ENCODE measurements around the gene YPEL1. TPM values are rescaled to one million over a fixed set of nuclear protein-coding genes. Genes with fewer than 3 reads are reported as not detected.

YPEL1 gene
- total and polyA plus RNA-seq, 4 experiments from 2014 or later: 4.9 to 9.8 (median 6.6) TPM

DNA sequence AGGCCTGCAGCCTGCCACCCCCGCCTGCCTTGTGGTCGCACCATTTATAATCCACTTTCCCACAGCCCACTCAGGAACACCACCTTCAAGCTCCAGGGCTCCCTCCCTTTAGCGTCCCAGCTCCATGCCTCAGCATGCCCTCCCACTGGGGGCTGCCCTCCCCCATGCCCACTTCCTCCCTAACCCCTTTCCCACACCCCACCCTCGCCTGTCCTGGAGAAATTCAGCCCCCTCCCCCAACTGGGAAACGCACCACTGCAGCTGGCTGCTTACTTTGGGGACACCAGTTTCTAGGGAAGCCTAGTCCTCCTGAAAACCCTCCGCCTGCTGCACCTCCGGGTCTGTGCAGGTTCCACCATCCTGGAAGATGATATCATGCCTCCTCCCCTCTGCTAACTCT is 3.4 kb upstream of the YPEL1 start:
- no peaks in the 10 kb centered on the region for H3K27me3 ChIP-seq (ENCODE audit: insufficient read depth, low read length)
- peaks cover 12% of the 10 kb centered on the region for H3K4me1 ChIP-seq (ENCODE audit: insufficient read depth, low read length)
- DNase-seq: no peak
- POLR2A ChIA-PET (ENCODE audit: partially characterized antibody): no interaction called here
- Mint-ChIP-seq H3K4me1 (peaks cover 12 to 18% (median 15%) of the 10 kb centered on the region in 4 donors), H3K36me3 (peaks cover under 1 to 3% of the 10 kb centered on the region in 2 donors), H3K27ac (peak overlapping the region in 2 of 7 donors; percentile 25 to 30), H3K4me3 (peak overlapping the region in 1 of 8 donors; percentile 48), H3K9me3 (no peaks in the 10 kb centered on the region), H3K27me3 (no peaks in the 10 kb centered on the region)
- H3K4me3 ChIP-seq (ENCODE audit: low read length in 2 of 2): no peak overlapping the region
- CTCF ChIA-PET (ENCODE audit: partially characterized antibody): no interaction called here
- no peak overlapping the region for H3K27ac ChIP-seq (ENCODE audit: low read depth, low read length)
- no peaks in the 10 kb centered on the region for H3K9me3 ChIP-seq (ENCODE audit: control insufficient read depth in 1 of 2, low read length in 2 of 2)
- intact Hi-C loops (cut with micrococcal nuclease): no loop called here
- H3K36me3 ChIP-seq (ENCODE audit: insufficient read depth, low read length): no peaks in the 10 kb centered on the region

GRCh38 chr22:21738081-21738480 is 2.5 kb upstream of the YPEL1 start:
- H3K4me3 Mint-ChIP-seq: peak overlapping the region in 1 of 8 donors; percentile 5
- POLR2A ChIA-PET (ENCODE audit: partially characterized antibody): no interaction called here
- peaks cover 0 to 3% of the 10 kb centered on the region in 2 donors for H3K36me3 Mint-ChIP-seq
- H3K9me3 Mint-ChIP-seq: no peaks in the 10 kb centered on the region
- H3K27ac Mint-ChIP-seq: peak overlapping the region in 2 of 7 donors; percentile 70 to 72
- no peaks in the 10 kb centered on the region for H3K27me3 ChIP-seq (ENCODE audit: insufficient read depth, low read length)
- no peak overlapping the region for H3K27ac ChIP-seq (ENCODE audit: low read depth, low read length)
- H3K27me3 Mint-ChIP-seq: no peaks in the 10 kb centered on the region
- intact Hi-C loops (cut with micrococcal nuclease): no loop called here
- peaks cover 13% of the 10 kb centered on the region for H3K4me1 ChIP-seq (ENCODE audit: insufficient read depth, low read length)
- no peaks in the 10 kb centered on the region for H3K36me3 ChIP-seq (ENCODE audit: insufficient read depth, low read length)
- DNase-seq: no peak
- H3K4me1 Mint-ChIP-seq: peaks cover 15 to 19% (median 17%) of the 10 kb centered on the region in 4 donors
- CTCF ChIA-PET (ENCODE audit: partially characterized antibody): no interaction called here
- H3K4me3 ChIP-seq (ENCODE audit: low read length in 2 of 2): no peak overlapping the region
- H3K9me3 ChIP-seq (ENCODE audit: control insufficient read depth in 1 of 2, low read length in 2 of 2): no peaks in the 10 kb centered on the region

- H3K27me3 Mint-ChIP-seq: no peaks in the 10 kb centered on the region
- Histone ChIP-seq H3K9me3 (ENCODE audit: control insufficient read depth in 1 of 2, low read length in 2 of 2) (no peaks in the 10 kb centered on the region), H3K4me3 (ENCODE audit: low read length in 2 of 2) (no peak overlapping the region), H3K4me1 (ENCODE audit: insufficient read depth, low read length) (peaks cover 13% of the 10 kb centered on the region), H3K27me3 (ENCODE audit: insufficient read depth, low read length) (no peaks in the 10 kb centered on the region), H3K36me3 (ENCODE audit: insufficient read depth, low read length) (no peaks in the 10 kb centered on the region), H3K27ac (ENCODE audit: low read depth, low read length) (no peak overlapping the region)
- H3K4me3 Mint-ChIP-seq: peak overlapping the region in 5 of 8 donors; percentile 12 to 75 (median 38)
- H3K27ac Mint-ChIP-seq: peak overlapping the region in 1 of 7 donors; percentile 70
- peaks cover 15 to 19% (median 17%) of the 10 kb centered on the region in 4 donors for H3K4me1 Mint-ChIP-seq
- no peaks in the 10 kb centered on the region for H3K9me3 Mint-ChIP-seq
- intact Hi-C loops (cut with micrococcal nuclease): no loop called here
- DNase-seq: no peak
- ChIA-PET CTCF (ENCODE audit: partially characterized antibody) (no interaction called here), POLR2A (ENCODE audit: partially characterized antibody) (no interaction called here)
- H3K36me3 Mint-ChIP-seq: peaks cover 0 to 3% of the 10 kb centered on the region in 2 donors
These were observed 1.4 kb upstream of the YPEL1 start for GRCh38 chr22:21736948-21737347.

GRCh38 chr22:21736084-21736642 is 569 bp upstream of the YPEL1 start:
- H3K27ac ChIP-seq (ENCODE audit: low read depth, low read length): no peak overlapping the region
- H3K4me3 ChIP-seq (ENCODE audit: low read length in 2 of 2): peak overlapping the region in 1 of 2 donors; percentile 47

DNA sequence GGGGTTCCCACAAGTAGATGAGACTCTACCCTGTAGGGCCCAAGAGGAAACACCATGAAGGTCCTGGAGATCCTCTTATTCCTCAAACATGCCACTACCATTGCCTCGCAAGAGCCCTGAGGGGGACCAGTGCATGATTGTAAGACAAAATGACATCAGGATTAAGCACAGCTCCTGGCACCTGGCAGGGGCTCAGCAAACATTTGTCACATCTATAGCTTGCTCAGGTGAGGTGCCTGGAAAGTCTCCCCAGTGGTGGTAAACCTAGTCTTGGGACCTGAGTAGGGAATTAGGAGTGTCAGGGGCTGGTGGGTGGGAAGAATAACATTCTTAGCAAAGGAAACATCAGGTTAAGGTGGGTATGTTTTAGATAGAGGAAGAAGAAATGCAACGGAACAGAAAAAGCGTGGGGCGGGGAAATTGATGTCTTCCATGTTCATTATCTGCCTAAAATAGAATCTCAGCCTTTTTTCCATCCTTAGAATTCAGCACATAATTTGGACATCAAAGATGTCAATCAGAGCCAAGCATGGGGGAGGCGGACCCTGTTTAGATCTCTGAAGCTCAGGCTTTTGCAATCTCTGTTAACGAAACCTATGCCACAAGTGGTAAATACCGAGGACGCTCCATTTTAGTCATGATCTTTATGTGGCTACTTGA is 924 bp downstream of the YPEL1 start:
- Mint-ChIP-seq H3K36me3 (peaks cover 0 to 4% of the 10 kb centered on the region in 2 donors), H3K4me3 (peak overlapping the region; percentile 89 to 95 (median 94)), H3K9me3 (no peaks in the 10 kb centered on the region), H3K27me3 (no peaks in the 10 kb centered on the region), H3K27ac (peak overlapping the region; percentile 87 to 96 (median 93)), H3K4me1 (peaks cover 14 to 19% (median 15%) of the 10 kb centered on the region in 4 donors)
- peak in 2 of 5 donors; percentile 8 to 23 for DNase-seq
- Histone ChIP-seq H3K4me1 (ENCODE audit: insufficient read depth, low read length) (peaks cover 13% of the 10 kb centered on the region), H3K27ac (ENCODE audit: low read depth, low read length) (peak overlapping the region; percentile 63), H3K4me3 (ENCODE audit: low read length in 2 of 2) (peak overlapping the region; percentile 7 to 56), H3K27me3 (ENCODE audit: insufficient read depth, low read length) (no peaks in the 10 kb centered on the region), H3K9me3 (ENCODE audit: control insufficient read depth in 1 of 2, low read length in 2 of 2) (no peaks in the 10 kb centered on the region), H3K36me3 (ENCODE audit: insufficient read depth, low read length) (no peaks in the 10 kb centered on the region)
- POLR2A ChIA-PET (ENCODE audit: partially characterized antibody): interaction anchor here (1.0 to 2.3 kb wide), 10 partner anchors 9 to 132 kb away, joined by 3 to 33 read pairs (median 3); partner anchors contain the start of gene MAPK1
- intact Hi-C loops (cut with micrococcal nuclease): loop anchor here (1.0 kb wide), 1 partner anchor 133 kb away; the partner anchor contains the start of gene MAPK1
- CTCF ChIA-PET (ENCODE audit: partially characterized antibody): interaction anchor here (1.3 kb wide), 1 partner anchor 238 kb away, joined by 3 read pairs; no protein-coding TSS in a partner anchor

More at GRCh38 chr22:21736084-21736642, 569 bp upstream of the YPEL1 start:
- Histone ChIP-seq H3K4me1 (ENCODE audit: insufficient read depth, low read length) (peaks cover 13% of the 10 kb centered on the region), H3K9me3 (ENCODE audit: control insufficient read depth in 1 of 2, low read length in 2 of 2) (no peaks in the 10 kb centered on the region), H3K36me3 (ENCODE audit: insufficient read depth, low read length) (no peaks in the 10 kb centered on the region), H3K27me3 (ENCODE audit: insufficient read depth, low read length) (no peaks in the 10 kb centered on the region)
- no peaks in the 10 kb centered on the region for H3K9me3 Mint-ChIP-seq
- POLR2A ChIA-PET (ENCODE audit: partially characterized antibody): interaction anchor here (0.6 to 2.3 kb wide), 17 partner anchors 8 to 217 kb away, joined by 3 to 33 read pairs (median 4); partner anchors contain the start of genes MAPK1, PPIL2, PPM1F and SDF2L1
- H3K36me3 Mint-ChIP-seq: peaks cover 0 to 3% of the 10 kb centered on the region in 2 donors
- no peak for DNase-seq
- no peaks in the 10 kb centered on the region for H3K27me3 Mint-ChIP-seq
- intact Hi-C loops (cut with micrococcal nuclease): no loop called here
- peak overlapping the region; percentile 65 to 75 (median 70) for H3K4me3 Mint-ChIP-seq
- H3K27ac Mint-ChIP-seq: peak overlapping the region in 2 of 7 donors; percentile 70 to 91
- CTCF ChIA-PET (ENCODE audit: partially characterized antibody): interaction anchor here (0.8 to 1.0 kb wide), 2 partner anchors 36 to 107 kb away, joined by 3 read pairs; no protein-coding TSS in a partner anchor
- H3K4me1 Mint-ChIP-seq: peaks cover 15 to 19% (median 17%) of the 10 kb centered on the region in 4 donors

DNA sequence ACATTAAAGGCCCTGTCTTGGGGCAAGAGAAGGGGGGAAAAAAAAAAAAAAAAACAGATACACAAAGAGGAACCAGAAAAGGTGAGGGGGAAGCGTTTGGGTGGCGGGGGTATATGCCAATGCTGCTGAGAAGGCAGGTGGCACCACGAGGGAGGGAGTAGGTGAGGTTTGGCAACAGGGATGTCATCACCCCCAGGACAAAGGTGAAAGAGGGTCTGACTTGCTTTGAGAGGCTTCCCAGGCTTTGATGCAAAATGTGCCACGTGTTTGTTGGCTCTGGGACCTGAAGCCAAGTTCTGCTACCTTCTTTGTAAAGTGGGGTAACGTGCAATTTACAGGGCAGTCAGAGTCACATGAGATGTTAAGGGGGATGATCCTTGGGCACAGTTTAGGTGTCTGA is 4.1 kb downstream of the YPEL1 start:
- no peak overlapping the region for H3K4me3 Mint-ChIP-seq
- Histone ChIP-seq H3K4me1 (ENCODE audit: insufficient read depth, low read length) (peaks cover 13% of the 10 kb centered on the region), H3K27ac (ENCODE audit: low read depth, low read length) (no peak overlapping the region), H3K27me3 (ENCODE audit: insufficient read depth, low read length) (no peaks in the 10 kb centered on the region), H3K9me3 (ENCODE audit: control insufficient read depth in 1 of 2, low read length in 2 of 2) (no peaks in the 10 kb centered on the region), H3K36me3 (ENCODE audit: insufficient read depth, low read length) (no peaks in the 10 kb centered on the region), H3K4me3 (ENCODE audit: low read length in 2 of 2) (no peak overlapping the region)
- intact Hi-C loops (cut with micrococcal nuclease): no loop called here
- peaks cover 16 to 26% (median 20%) of the 10 kb centered on the region in 4 donors for H3K4me1 Mint-ChIP-seq
- H3K36me3 Mint-ChIP-seq: peaks cover 0 to 7% of the 10 kb centered on the region in 2 donors
- no peak for DNase-seq
- H3K27ac Mint-ChIP-seq: peak overlapping the region in 1 of 7 donors; percentile 43
- ChIA-PET CTCF (ENCODE audit: partially characterized antibody) (no interaction called here), POLR2A (ENCODE audit: partially characterized antibody) (no interaction called here)
- H3K9me3 Mint-ChIP-seq: no peaks in the 10 kb centered on the region
- H3K27me3 Mint-ChIP-seq: no peaks in the 10 kb centered on the region

DNA sequence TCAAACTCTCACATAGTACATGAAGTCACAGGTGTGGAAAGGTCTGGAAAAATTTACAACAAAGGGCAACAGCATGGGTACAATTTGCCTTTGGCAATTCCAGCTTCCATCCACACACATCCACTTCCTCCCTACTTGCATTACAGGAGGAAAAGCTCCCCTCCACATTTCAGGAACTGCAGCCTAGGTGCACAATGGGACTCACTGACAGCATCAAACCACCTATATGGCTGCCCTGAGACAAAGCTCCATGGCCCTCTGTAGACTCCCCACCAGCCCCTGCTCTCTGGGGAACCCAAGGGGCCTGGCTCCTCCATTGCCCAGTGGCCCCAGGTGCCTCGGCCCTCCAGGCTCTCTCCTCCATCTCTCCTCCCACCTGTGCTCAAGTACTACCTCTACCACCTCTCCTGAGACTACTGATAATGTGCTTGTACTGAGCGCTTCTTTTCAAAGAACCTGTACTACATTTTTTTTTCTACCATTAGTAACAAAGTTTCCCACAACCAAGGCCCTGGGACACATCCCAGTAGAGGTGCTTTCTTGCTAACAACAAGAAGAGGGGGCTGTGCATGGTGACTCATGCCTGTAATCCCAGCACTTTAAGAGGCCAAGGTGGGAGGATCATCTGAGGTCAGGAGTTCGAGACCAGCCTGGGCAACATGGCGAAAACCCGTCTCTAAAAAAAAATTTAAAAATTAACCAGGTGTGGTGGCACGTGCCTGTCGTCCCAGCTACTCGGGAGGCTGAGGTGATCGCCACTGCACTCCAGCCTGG is 4.9 kb downstream of the YPEL1 start:
- CTCF ChIA-PET (ENCODE audit: partially characterized antibody): no interaction called here
- no peak for DNase-seq

More for the DNA sequence above, 4.9 kb downstream of the YPEL1 start:
- H3K27me3 Mint-ChIP-seq: no peaks in the 10 kb centered on the region
- H3K36me3 Mint-ChIP-seq: peaks cover 0 to 7% of the 10 kb centered on the region in 2 donors
- Histone ChIP-seq H3K4me3 (ENCODE audit: low read length in 2 of 2) (no peak overlapping the region), H3K27ac (ENCODE audit: low read depth, low read length) (no peak overlapping the region), H3K36me3 (ENCODE audit: insufficient read depth, low read length) (no peaks in the 10 kb centered on the region), H3K27me3 (ENCODE audit: insufficient read depth, low read length) (no peaks in the 10 kb centered on the region), H3K9me3 (ENCODE audit: control insufficient read depth in 1 of 2, low read length in 2 of 2) (no peaks in the 10 kb centered on the region), H3K4me1 (ENCODE audit: insufficient read depth, low read length) (peaks cover 13% of the 10 kb centered on the region)
- no peaks in the 10 kb centered on the region for H3K9me3 Mint-ChIP-seq
- H3K4me1 Mint-ChIP-seq: peaks cover 16 to 27% (median 20%) of the 10 kb centered on the region in 4 donors
- POLR2A ChIA-PET (ENCODE audit: partially characterized antibody): no interaction called here
- peak overlapping the region in 1 of 7 donors; percentile 16 for H3K27ac Mint-ChIP-seq
- H3K4me3 Mint-ChIP-seq: no peak overlapping the region
- intact Hi-C loops (cut with micrococcal nuclease): no loop called here
